GM12873 (cell line): ENCODE measurements around the gene GALNT3.

Source experiments
- CTCF ChIP-seq: IDR thresholded peaks from 2 replicates; pipeline ENCODE4 v1.5.1; 2012; ENCODE audit warnings: low read depth, mild to moderate bottlenecking, moderate library complexity, low read length, control low read depth; ENCODE audit not compliant: insufficient read depth; ENCODE audit errors: missing control alignments

GALNT3 gene

DNA sequence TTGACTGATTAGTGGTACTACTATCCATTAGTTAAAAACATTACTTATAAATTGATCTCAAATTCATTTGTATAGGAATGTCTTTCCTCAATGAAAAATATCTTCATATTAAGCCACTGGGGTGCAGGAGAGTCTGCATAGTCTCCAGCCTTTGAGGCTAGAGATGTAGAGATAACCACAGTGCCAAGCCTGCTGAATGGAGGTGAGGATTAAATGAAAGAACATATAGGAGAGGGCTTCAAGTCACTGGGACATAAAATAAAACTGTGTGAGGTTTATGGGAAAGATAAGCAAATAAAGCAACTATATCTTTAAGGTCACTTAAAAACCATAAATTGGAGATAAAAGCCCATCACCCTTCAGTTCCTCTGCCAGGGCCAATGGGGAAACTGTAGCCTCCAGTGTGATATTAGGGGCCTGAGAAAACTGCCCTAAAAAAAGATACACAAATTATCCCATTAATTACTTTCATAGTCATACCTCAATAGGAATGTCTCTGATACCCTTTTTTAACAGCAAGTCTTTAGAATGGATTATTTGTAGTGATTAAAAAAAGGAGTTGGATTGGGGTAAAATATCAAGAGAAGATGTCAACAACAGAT, 27.6 kb downstream of the GALNT3 start:
- TF ChIP-seq CTCF, result no peak

GRCh38 chr2:165762723-165763122, 31.3 kb downstream of the GALNT3 start:
- TF ChIP-seq CTCF, result no peak

- no peak for TF ChIP-seq CTCF
These were observed 36.0 kb downstream of the GALNT3 start for GRCh38 chr2:165757906-165758675.

- no peak for TF ChIP-seq CTCF
These were observed 47.5 kb downstream of the GALNT3 start for GRCh38 chr2:165746501-165746900.

GRCh38 chr2:165745916-165746315, 48.1 kb downstream of the GALNT3 start:
- no peak for TF ChIP-seq CTCF

DNA sequence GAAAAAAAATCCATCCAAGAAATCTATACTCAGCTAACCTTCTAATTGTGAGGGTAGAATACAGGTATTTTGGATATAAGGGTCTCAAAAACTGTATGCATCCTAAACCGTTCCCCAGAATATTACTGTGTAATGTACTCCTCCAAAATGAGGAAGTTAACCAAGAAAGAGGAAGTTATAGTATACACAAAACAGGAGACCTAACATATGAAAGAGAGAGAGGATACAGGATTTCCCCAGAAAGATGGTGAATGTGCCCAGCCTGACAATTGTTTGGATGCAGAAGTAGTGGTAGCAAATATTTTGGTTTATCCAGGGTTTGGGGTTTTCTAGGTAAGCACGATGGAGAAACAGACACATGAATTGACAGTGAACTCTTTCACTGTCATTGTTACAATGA, 50.6 kb downstream of the GALNT3 start:
- no peak for TF ChIP-seq CTCF

DNA sequence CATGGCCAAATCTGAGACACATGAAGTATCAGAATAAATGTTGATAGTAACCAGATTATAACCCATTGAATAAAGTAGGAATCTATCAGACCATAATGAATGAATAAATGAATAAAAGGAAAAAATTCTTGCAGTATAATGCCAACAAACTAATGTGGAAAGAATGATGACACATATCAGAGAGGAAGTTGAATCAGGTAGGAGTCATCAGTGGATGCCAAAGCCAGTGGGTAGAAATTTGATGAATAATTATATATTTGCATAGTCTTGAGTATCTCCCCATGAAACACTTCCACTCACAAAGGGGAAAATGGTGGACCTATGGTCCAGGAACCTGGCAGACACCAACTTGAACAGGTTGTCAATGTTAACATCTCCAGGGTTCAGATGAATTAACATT, 68.6 kb downstream of the GALNT3 start:
- TF ChIP-seq CTCF, result no peak
